ENCODE measurements around the gene GMIP.

DNA sequence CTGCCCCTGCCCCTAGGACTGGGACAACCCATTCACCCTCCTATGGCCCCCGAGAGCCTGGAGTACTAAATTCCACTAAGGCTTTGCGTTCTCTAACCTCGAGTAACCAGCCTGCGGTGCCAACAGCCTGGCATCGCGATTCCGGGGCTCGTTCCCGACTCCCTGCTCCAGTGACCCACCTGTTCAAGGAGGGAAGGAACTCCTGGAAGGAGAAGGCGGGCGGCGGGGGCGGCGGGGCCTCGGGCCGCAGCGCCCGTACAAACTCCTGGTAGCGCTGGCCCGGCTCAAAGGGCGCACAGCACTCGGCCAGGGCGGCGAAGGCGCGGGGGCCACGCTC, 6.3 kb downstream of the GMIP start:
- TF ChIP-seq, protein P1, sequence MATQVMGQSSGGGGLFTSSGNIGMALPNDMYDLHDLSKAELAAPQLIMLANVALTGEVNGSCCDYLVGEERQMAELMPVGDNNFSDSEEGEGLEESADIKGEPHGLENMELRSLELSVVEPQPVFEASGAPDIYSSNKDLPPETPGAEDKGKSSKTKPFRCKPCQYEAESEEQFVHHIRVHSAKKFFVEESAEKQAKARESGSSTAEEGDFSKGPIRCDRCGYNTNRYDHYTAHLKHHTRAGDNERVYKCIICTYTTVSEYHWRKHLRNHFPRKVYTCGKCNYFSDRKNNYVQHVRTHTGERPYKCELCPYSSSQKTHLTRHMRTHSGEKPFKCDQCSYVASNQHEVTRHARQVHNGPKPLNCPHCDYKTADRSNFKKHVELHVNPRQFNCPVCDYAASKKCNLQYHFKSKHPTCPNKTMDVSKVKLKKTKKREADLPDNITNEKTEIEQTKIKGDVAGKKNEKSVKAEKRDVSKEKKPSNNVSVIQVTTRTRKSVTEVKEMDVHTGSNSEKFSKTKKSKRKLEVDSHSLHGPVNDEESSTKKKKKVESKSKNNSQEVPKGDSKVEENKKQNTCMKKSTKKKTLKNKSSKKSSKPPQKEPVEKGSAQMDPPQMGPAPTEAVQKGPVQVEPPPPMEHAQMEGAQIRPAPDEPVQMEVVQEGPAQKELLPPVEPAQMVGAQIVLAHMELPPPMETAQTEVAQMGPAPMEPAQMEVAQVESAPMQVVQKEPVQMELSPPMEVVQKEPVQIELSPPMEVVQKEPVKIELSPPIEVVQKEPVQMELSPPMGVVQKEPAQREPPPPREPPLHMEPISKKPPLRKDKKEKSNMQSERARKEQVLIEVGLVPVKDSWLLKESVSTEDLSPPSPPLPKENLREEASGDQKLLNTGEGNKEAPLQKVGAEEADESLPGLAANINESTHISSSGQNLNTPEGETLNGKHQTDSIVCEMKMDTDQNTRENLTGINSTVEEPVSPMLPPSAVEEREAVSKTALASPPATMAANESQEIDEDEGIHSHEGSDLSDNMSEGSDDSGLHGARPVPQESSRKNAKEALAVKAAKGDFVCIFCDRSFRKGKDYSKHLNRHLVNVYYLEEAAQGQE (IDR thresholded peaks at IDR 0.05; ENCODE audit: insufficient replicate concordance, low read depth), result no peak
- TF ChIP-seq, protein P2, sequence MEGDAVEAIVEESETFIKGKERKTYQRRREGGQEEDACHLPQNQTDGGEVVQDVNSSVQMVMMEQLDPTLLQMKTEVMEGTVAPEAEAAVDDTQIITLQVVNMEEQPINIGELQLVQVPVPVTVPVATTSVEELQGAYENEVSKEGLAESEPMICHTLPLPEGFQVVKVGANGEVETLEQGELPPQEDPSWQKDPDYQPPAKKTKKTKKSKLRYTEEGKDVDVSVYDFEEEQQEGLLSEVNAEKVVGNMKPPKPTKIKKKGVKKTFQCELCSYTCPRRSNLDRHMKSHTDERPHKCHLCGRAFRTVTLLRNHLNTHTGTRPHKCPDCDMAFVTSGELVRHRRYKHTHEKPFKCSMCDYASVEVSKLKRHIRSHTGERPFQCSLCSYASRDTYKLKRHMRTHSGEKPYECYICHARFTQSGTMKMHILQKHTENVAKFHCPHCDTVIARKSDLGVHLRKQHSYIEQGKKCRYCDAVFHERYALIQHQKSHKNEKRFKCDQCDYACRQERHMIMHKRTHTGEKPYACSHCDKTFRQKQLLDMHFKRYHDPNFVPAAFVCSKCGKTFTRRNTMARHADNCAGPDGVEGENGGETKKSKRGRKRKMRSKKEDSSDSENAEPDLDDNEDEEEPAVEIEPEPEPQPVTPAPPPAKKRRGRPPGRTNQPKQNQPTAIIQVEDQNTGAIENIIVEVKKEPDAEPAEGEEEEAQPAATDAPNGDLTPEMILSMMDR (IDR thresholded peaks at IDR 0.05; ENCODE audit: insufficient read depth, low read length), result no peak
- no peak for TF ChIP-seq GABPA (IDR thresholded peaks at IDR 0.05; ENCODE audit: low read depth)
- no peak for TF ChIP-seq POLR2AphosphoS5 (IDR thresholded peaks at IDR 0.05; ENCODE audit: low read depth)

Measured in HL-60 (cell line).